SK-N-MC (cell line): ENCODE results near the gene DNAJB9.

ENCODE experiments used
- EZH2 ChIP-seq: fragments of 200-600 bp; sonication (generic); IDR thresholded peaks from one replicate; pipeline ENCODE4 v1.6.1; 2017; ENCODE audit warnings: antibody characterized with exemption
- POLR2AphosphoS5 ChIP-seq: IDR thresholded peaks from 2 replicates; pipeline ENCODE4 v1.6.1; 2012; ENCODE audit warnings: mild to moderate bottlenecking, low read depth, low read length, borderline replicate concordance

- no peak for TF ChIP-seq POLR2AphosphoS5
- no peak for TF ChIP-seq EZH2
Observed at GRCh38 chr7:108605559-108606201, 36.0 kb downstream of the DNAJB9 start.
